HG03575 (cell line): ENCODE measurements around the gene ST6GALNAC3.
"Not testable (repeated sequence)": the region's sequence is repeated elsewhere in the genome, so short reads cannot be mapped to it uniquely, and the experiment has no call there.

ENCODE experiments used
- ATAC-seq: cut with Tn5 transposase; IDR thresholded peaks from one replicate; pipeline ENCODE4 v1.9.1; 2021; ENCODE audit not compliant: unreplicated experiment, insufficient number of reproducible peaks, low FRiP score; ENCODE audit errors: extremely low read depth

The ST6GALNAC3 gene

DNA sequence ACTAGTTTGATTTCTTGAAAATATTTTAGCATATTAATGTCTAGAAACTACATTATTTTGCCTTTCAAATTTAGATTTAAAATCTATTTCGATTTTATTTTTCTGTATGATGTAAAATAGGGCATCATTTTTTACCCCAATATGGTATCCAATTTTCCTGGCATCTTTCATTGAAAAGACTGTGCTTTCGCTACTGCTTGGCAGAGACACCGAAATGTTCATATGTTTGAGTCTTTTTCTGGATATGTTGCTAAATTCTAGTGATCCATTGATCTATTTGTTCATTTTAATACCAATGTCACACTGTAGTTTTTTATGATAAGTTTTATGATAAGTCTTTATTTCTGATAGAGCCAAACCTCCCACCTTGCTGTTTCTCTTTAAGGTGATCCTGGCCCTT, 24.3 kb downstream of the ST6GALNAC3 start:
- ATAC-seq: no peak

DNA sequence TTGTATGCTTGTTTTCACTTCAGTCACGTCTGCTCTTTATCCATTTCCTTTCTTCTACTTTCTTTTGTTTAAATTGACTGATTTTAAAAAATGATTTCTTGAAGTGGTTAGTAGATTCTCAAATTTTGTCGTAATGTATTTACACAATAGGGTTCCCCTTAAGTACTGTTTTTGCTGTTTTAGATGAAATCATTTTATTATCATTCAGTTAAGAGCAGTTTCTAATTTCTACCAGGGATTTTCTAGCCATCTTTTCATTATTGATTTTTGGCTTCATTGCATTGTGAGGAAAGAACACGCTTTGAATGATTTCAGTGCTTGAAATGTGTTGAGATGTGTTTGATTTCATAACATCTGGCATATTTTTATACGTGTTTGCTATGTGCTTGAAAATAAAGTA, 27.0 kb downstream of the ST6GALNAC3 start:
- no peak for ATAC-seq

DNA sequence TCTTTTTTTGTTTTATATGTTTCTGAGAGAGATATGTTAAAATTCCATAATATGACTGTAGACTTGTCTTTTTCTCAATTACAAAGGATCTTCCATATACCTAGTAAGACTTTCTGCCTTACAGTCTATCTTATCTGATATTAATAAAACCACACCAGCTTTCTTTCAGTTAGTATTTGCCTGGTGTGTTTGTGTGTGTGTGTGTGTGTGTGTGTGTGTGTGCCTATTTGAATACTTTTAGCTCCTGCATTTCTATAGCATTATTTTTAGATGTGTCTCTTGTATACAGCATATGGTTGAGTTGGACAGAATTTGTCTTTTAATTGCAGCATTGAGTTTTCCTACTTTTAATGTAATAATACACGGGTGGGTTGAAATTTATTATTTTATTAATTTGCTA, 27.5 kb downstream of the ST6GALNAC3 start:
- ATAC-seq: no peak

DNA sequence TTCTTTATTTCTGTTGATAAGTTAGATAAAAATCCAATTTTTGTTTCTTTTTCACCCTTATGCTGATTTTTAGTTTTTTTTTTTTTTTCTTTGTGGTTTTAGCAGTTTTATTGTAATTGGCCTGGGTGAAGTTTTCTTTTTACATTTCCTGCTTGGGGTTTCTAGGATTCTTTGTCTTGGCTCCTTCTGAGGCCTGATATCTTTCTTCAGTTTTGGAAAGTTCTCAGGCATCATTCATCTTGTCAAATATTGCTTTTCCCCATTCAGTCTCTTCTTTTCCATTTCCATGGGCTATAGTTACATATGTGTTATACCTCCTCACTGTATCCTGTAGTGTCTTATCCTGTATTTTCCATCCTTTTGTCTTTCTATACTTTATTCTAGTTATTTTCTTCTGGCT, 28.5 kb downstream of the ST6GALNAC3 start:
- ATAC-seq: no peak

DNA sequence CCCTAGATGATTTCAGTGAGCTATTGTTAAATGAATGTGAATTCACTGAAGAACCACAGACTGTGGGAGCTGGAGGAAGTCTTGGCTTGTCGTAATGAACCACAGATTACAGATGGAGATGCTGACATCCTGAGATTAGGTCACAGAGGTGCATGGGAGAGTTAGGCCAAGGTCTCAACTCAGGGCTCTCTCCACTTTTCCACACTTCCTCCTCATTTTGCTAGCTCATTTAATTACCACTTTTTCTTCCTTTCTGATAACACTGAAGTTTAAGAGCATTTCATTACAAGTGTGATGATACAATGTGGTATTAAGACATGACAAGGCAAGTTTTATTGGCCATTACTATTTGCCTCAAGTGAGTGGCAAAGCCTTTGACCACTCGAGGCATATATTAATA, 30.8 kb downstream of the ST6GALNAC3 start:
- no peak for ATAC-seq

DNA sequence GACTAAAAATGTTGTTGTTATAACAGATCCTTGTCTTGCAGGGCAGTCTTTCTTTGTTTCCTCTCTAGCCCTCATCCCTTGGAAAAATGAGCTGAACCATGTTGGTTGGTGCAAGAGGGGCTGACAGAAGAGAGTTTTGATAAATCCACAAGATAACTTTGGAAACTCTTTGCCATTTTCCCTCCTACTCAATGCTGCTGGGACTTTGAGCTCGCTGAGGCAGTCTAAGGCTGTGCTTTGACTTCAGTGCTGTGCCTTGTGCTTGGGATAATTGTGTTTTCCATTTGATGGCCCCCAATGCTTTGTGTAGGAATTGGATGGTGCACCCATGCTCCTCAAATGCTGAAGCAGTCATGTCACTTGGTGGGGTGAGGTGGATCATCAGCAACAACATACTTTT, 31.7 kb downstream of the ST6GALNAC3 start:
- no peak for ATAC-seq

DNA sequence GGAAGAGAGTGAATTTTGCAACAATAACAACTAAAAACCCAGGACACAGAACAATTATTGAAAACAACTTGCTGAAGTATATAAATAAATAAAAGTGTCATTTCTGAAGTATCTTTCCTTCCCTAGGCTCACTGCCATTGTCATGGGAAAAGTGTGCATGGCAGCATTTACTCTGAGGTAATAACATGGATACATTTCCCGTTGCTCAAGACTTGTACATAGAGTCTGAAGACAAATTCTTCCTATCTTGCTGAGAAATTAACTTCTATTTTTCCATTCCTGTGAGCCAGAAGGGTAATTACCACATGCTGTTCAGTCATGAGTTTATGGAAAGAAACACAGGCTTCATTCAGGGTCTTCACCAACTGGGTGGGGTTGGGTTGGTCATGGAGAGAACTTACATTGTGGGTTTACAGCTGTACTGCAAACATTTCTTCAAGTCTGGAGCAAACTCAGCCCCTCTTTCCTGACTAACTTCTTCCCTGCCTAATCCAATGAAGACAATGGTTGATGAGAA, 32.2 kb downstream of the ST6GALNAC3 start:
- no peak for ATAC-seq

DNA sequence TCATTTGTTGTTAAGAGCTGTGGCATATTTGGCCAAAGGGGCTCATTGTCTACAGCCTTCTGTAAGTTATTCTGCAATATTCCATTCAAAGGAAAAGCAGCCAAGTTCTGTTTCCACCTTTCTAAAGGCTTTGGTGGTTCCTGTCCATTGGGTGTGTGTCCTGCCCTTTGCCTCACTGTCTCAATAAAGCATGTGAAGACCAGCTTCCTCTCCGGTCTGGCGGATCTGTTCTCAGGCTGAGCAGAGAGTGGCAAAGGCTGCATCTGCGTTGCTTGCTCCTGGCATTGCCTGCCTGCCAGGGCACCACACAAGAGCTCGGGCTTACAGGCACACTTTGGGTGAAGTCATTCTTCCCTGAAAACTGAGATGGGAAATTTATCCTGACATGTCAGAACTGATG, 34.9 kb downstream of the ST6GALNAC3 start:
- ATAC-seq: no peak

DNA sequence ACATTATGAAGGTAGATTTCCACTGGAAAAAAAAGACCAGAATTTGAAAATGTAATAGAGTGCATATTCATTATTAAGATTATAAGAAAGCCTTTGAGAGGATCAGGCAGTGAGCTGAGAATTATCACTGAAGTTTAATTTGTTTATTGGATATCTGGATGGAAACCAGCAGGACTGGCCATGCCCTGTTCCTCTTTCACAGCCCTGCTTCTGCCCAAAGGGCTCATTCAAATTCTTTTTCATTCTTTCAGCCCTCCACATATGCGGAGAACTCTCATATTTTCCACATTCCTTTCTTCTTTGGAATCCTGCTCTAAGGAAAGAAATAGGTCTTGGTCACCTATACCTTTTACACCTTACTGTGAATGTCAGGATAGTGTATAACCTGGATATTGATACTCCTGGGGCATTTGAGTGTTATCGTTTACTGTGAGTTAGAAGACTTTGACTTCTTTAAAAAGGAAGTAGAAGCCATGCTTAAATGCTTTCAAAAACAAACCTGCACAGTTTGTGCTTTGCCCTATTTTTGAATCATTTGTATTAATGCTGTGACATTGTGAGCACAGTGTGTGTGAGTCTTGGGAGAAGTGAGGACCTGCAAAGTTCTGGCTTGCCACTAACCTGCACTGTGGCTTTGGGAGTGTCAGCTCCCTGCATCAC, 35.5 kb downstream of the ST6GALNAC3 start:
- ATAC-seq: no peak

DNA sequence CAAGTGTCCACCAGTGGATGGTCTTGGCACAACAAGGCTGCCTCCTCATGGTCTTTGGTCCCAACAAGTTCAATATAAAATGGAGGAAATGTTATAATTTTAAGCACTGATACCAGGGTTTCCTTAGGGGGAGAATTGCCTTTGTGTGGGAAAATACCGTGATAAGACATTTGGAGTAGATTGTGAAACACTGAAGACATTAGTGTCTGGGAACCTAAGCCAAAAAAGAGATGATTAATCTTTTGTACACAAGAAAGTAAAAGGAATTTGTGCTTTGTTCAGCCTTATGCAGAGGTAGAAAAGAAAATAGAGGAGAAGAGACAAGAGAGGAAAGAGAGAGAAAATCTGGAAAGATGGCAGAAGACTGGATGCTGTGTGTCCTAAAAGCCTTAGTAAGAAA, 36.1 kb downstream of the ST6GALNAC3 start:
- ATAC-seq: no peak

DNA sequence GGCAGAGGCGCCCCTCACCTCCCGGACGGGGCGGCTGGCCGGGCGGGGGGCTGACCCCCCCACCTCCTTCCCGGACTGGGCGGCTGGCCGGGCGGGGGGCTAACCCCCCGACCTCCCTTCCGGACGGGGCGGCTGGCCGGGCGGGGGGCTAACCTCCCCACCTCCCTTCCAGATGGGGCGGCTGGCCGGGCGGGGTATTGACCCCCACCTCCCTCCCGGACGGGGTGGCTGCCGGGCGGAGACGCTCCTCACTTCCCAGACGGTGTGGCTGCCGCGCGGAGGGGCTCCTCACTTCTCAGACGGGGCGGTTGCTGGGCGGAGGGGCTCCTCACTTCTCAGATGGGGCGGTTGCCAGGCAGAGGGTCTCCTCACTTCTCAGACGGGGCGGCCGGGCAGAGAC, 37.8 kb downstream of the ST6GALNAC3 start:
- ATAC-seq: not testable (repeated sequence)

DNA sequence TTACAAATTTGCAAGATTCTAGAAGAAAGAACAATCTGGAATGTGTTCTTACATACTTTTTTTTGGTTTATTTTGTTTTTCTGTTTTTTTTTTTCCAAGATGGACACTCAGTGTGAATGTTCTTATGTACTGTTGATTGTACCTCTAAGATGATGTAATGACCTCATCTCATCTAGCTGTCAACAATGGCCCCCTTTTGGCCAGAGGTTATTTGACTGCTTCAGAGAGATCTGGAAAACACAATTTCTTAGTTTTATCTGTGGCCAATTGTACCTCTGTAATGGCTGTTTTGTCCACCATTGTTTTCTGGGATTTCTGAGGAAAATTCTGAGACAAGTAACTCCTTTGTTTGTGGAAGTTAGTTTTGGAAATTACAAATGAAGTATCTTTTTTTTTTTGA, 38.9 kb downstream of the ST6GALNAC3 start:
- no peak for ATAC-seq

DNA sequence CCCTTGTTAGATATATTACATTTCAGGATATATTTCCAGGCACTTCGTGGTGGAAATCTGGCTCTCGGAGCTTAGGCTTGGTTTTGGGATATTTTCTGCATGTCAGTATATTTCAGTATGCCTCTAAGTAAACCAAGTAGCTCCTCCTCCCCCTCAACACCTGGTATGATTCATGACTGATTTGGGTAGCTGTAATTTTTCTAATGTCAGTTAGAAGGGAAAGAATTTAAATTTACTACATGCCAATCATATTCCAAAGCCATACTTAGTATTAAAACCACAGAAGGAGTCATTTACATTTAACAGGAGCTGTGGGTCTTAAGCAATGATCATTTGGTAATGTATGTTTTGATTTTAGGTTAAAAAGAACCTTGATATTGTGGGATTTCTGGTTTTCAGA, 40.6 kb downstream of the ST6GALNAC3 start:
- ATAC-seq: no peak

DNA sequence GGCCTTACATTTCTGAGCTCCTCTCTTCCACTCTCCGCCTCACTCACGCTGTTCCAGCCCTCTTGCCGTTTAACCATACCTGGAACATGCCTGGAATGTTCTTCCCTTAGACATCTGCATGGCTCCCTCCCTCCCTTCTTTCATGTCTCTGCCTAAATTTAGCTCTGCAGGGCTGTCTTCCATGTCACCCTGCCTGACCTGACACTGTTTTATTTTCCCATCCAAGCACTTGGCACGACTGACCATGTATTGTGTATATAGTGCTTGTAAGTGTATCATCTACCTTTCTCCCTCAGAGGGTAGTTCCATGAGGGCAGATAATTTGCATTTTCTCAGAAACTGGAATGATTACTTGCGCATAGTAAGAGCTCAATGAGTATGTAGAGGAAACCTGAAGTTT, 47.3 kb downstream of the ST6GALNAC3 start:
- no peak for ATAC-seq

DNA sequence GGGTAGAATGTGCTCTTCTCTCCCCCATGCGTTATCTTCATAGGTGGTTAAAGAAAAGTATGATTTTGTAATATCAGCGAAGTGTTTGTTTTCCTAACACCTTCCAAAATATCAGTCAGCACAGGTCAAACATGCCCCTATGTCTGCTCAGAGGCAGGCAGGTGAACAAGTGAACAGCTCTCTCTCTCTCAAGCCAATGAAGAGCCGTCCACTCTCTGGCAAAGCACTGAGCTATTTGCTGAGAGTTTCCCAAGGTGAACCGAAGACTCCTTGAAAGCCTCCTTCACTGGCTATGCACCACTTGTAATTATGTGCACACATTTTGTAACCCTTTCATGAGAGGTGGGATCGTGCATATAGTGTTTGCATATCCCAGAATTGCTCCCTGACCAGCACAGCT, 47.7 kb downstream of the ST6GALNAC3 start:
- no peak for ATAC-seq

DNA sequence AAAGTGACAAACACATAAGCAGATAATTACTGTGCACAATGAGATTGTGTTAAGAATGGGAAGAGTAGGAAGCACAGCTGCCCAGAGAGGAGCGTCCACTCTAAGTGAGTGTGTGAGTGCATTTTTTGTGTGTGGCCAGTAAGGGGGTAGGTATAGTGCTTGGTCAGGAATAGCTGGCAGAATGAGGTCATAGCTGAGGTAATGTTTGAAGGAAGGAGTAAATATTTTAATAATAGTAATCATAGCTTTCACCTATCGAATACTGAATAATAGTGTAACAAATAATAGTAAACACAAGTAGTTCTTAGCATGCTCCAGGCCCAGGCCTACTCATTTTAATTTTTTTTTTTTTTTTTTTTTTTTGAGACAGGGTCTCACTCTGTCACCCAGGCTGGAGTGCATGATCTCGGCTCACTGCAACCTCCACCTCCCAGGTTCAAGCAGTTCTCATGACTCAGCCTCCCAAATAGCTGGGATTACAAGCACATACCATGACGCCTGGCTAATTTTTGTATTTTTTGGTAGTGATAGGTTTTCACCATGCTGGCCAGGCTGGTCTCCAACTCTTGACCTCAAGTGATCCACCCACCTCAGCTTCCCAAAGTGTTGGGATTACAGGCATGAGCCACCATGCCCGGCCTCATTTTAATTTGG, 49.0 kb downstream of the ST6GALNAC3 start:
- ATAC-seq: not testable (repeated sequence)

DNA sequence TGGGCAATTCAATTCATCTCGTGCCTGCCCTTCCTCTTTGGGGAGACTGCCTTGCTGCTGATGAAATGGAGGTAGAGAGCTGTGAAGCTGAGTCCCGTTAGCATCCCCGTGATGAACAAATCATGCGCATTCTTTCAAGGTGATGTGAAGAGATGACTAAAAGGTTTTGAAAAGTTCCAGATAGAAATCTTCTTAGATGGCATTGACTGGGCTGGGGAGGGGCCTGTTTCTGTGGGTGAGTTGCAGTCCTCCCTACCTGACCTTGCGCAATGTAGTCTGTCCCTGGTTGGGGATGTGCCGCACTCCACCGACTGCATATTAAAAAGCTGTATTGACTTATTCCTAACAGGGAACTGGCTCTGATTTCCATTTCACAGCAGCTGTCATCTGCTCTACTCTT, 49.6 kb downstream of the ST6GALNAC3 start:
- ATAC-seq: no peak

DNA sequence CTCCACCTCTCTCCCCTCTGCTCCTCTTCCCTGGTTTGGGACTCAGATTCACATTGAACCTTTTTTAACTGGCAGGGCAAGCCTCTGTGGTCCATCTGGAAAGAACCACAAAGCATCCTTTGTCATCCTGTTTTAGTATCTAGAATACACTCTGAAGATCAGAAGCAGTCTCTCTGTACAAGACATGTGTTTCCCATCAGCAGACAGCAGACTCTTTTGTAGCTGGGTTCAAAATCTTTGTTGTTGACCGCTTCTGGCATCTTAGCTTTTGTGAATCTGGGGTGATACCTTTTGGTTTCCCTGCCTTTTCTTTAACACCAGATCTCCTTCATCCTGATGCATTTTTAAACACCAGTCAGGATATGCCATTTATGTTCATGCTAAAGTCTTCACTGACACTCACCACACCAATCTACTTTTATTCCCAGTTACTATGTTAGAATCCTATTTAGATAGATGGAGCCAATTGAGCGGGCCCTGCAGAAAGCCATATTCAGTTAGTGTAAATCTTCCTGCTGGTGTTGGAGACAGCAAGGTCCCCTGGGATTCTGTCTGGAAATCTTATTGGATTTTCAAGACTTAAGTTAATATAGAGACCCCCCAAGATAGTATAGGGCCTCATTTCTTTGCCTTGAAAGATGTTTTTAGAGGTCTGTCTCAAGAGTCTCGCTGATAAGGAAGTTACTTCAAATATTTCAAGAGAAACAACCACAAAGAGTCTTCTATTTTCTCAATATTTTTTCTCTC, 51.1 kb downstream of the ST6GALNAC3 start:
- ATAC-seq: no peak

DNA sequence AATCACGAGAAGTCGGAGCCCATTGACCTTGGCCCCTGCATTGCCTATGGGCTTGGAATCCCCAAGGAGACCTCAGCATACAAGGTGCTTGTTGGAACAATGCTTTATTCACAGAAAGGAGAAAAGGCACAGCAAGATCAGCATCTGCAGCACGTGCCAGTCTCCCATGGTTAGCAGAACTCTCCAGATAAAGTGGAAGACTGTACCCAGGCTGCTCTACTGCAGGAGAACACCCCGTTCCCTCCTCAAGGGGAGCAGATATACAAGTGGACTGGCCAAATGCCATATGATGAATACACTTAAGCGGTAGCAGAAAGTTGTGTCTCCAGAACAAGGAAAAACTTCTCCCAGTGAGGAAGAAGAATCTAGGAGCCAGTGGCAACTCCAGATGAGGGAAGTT, 53.5 kb downstream of the ST6GALNAC3 start:
- ATAC-seq: no peak

DNA sequence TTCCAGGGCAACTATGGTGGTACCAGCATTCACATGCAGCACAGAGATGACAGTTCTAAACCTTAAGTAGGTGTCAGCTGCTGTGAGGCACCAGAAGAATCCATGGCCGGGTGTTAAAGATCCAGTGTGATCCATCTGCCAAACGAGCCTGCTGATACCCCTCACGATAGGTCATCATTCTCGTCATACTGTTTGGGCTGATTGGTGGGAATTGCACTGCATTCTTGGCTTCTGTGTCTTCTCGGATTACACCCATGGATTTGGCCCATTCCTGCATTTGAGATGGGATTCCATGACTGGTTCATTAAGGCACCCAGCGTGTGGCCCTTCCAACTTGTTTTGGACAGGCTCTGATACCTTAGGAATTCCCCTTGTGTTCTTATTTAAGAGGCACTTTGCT, 55.2 kb downstream of the ST6GALNAC3 start:
- ATAC-seq: no peak
